Measurements from ENCODE around the gene CAPNS1. TPM values are rescaled to one million over a fixed set of nuclear protein-coding genes. Genes with fewer than 3 reads are reported as not detected.

CAPNS1 gene
- total and polyA plus RNA-seq, 4 donors, result 488 to 543 (median 529) TPM

Other genes with a start within 250 kb of the CAPNS1 start
- gene NFKBID, start 239.5 kb upstream of the CAPNS1 start, total RNA-seq, result 10 to 100 TPM; 18.9 to 19.4 TPM
- gene NFKBID, start 239.5 kb upstream of the CAPNS1 start, polyA plus RNA-seq, result 10 to 100 TPM in 1 of 2 donors, 1 to 10 TPM in 1; 2.9 to 10.4 TPM
- 10 to 100 TPM; 18.7 TPM for gene HCST, start 237.5 kb upstream of the CAPNS1 start, total RNA-seq
- 10 to 100 TPM in 1 of 2 donors, 1 to 10 TPM in 1; 7.3 to 20.9 TPM for gene HCST, start 237.5 kb upstream of the CAPNS1 start, polyA plus RNA-seq
- gene TYROBP, start 231.8 kb upstream of the CAPNS1 start, total RNA-seq, result 100 to 1,000 TPM in 1 of 2 donors, 10 to 100 TPM in 1; 98.9 to 117 TPM
- 100 to 1,000 TPM in 1 of 2 donors, 10 to 100 TPM in 1; 48.8 to 327 TPM for gene TYROBP, start 231.8 kb upstream of the CAPNS1 start, polyA plus RNA-seq
- 10 to 100 TPM; 14.5 to 15.1 TPM for gene LRFN3, start 203.7 kb upstream of the CAPNS1 start, total RNA-seq
- gene LRFN3, start 203.7 kb upstream of the CAPNS1 start, polyA plus RNA-seq, result 1 to 10 TPM; 2.0 to 6.1 TPM
- gene SDHAF1, start 144.9 kb upstream of the CAPNS1 start, total RNA-seq, result 10 to 100 TPM; 11.6 to 16.6 TPM
- gene SDHAF1, start 144.9 kb upstream of the CAPNS1 start, polyA plus RNA-seq, result 10 to 100 TPM; 11.1 to 26.1 TPM
- 1 to 10 TPM; 1.0 to 1.4 TPM for gene SYNE4, start 131.3 kb upstream of the CAPNS1 start, total RNA-seq
- 1 to 10 TPM in 1 of 2 donors, not detected in 1; 2.3 TPM for gene SYNE4, start 131.3 kb upstream of the CAPNS1 start, polyA plus RNA-seq
- 10 to 100 TPM; 14.0 to 15.3 TPM for gene ALKBH6, start 125.9 kb upstream of the CAPNS1 start, total RNA-seq
- gene ALKBH6, start 125.9 kb upstream of the CAPNS1 start, polyA plus RNA-seq, result 10 to 100 TPM; 10.3 to 25.6 TPM
- 10 to 100 TPM; 35.1 to 37.1 TPM for gene CLIP3, start 107.2 kb upstream of the CAPNS1 start, total RNA-seq
- gene CLIP3, start 107.2 kb upstream of the CAPNS1 start, polyA plus RNA-seq, result 10 to 100 TPM in 1 of 2 donors, 1 to 10 TPM in 1; 8.9 to 22.2 TPM
- 1 to 10 TPM; 1.8 to 4.1 TPM for gene THAP8, start 85.8 kb upstream of the CAPNS1 start, total RNA-seq
- 1 to 10 TPM; 2.9 to 3.6 TPM for gene THAP8, start 85.8 kb upstream of the CAPNS1 start, polyA plus RNA-seq
- gene WDR62, start 85.2 kb upstream of the CAPNS1 start, total RNA-seq, result 1 to 10 TPM in 1 of 2 donors, under 1 TPM in 1; 0.45 to 1.3 TPM
- under 1 TPM; 0.25 to 0.26 TPM for gene WDR62, start 85.2 kb upstream of the CAPNS1 start, polyA plus RNA-seq
- gene OVOL3, start 28.9 kb upstream of the CAPNS1 start, total RNA-seq, result not detected
- not detected for gene OVOL3, start 28.9 kb upstream of the CAPNS1 start, polyA plus RNA-seq
- gene POLR2I, start 25.2 kb upstream of the CAPNS1 start, total RNA-seq, result 10 to 100 TPM; 33.7 to 48.1 TPM
- 10 to 100 TPM; 56.7 to 96.0 TPM for gene POLR2I, start 25.2 kb upstream of the CAPNS1 start, polyA plus RNA-seq
- gene TBCB, start 24.6 kb upstream of the CAPNS1 start, total RNA-seq, result 100 to 1,000 TPM; 121 to 123 TPM
- gene TBCB, start 24.6 kb upstream of the CAPNS1 start, polyA plus RNA-seq, result 100 to 1,000 TPM; 131 to 220 TPM
- 100 to 1,000 TPM; 127 to 172 TPM for gene COX7A1, start 12.4 kb downstream of the CAPNS1 start, total RNA-seq
- 100 to 1,000 TPM; 191 to 244 TPM for gene COX7A1, start 12.4 kb downstream of the CAPNS1 start, polyA plus RNA-seq
- gene ZNF565, start 74.6 kb downstream of the CAPNS1 start, total RNA-seq, result 1 to 10 TPM; 7.4 to 8.0 TPM
- 1 to 10 TPM; 1.6 to 2.6 TPM for gene ZNF565, start 74.6 kb downstream of the CAPNS1 start, polyA plus RNA-seq
- 10 to 100 TPM; 44.3 to 44.8 TPM for gene ZNF146, start 75.0 kb downstream of the CAPNS1 start, total RNA-seq
- 10 to 100 TPM; 26.7 to 40.1 TPM for gene ZNF146, start 75.0 kb downstream of the CAPNS1 start, polyA plus RNA-seq
- gene ZFP14, start 239.1 kb downstream of the CAPNS1 start, total RNA-seq, result 10 to 100 TPM in 1 of 2 donors, 1 to 10 TPM in 1; 4.4 to 11.5 TPM
- 1 to 10 TPM; 2.0 to 2.9 TPM for gene ZFP14, start 239.1 kb downstream of the CAPNS1 start, polyA plus RNA-seq